A549 (cell line): ENCODE data around the gene PROC. TPM values are rescaled to one million over a fixed set of nuclear protein-coding genes. Genes with fewer than 3 reads are reported as not detected.
A peak's percentile ranks its signal among the peaks of the same experiment; 100 is the strongest.

Experiments
- ATAC-seq, 2 experiments: fragments of 200-7000 bp in 1 of 2; fragments of >200 bp in 1 of 2; cut with Nextera tagmentation in 1 of 2; cut with Tn5 transposase in 1 of 2; 3 replicates each; pipeline versions ENCODE4 v1.8.0 to v1.9.1; 2018 to 2020; ENCODE audit warnings: mild to moderate bottlenecking in 1 of 2, moderate library complexity in 1 of 2
- CTCF ChIA-PET: fragments of 300-600 bp; sonication (Branson Sonifier 250); formaldehyde crosslinking; extraction: SDS; loops from one replicate; lab custom pipeline; 2021; ENCODE audit warnings: antibody characterized with exemption, inconsistent platforms; lab: Yijun Ruan, JAX
- POLR2A ChIA-PET: fragments of 350-600 bp; formaldehyde crosslinking; extraction: SDS; loops from one replicate; lab custom pipeline; 2021; ENCODE audit warnings: antibody characterized with exemption, inconsistent platforms; lab: Yijun Ruan, JAX
- DNase-seq, 2 experiments: peaks; one replicate each; pipeline versions ENCODE4 v3.0.0 to v3.0.0-alpha.2; 2011 to 2016; ENCODE audit warnings: low read depth in 1 of 2, low spot score in 1 of 2
- FAIRE-seq: peaks from 2 replicates; lab custom pipeline; 2011; peaks lifted over from hg19 to GRCh38; lab: Jason Lieb, UNC
- H3K27ac ChIP-seq, 2 experiments: fragments of >200 bp; sonication (Bioruptor Twin); formaldehyde crosslinking; 3 replicates each; pipeline ENCODE4 v1.5.1; 2016 to 2017
- H3K4me1 ChIP-seq: fragments of >200 bp; sonication (Bioruptor Twin); formaldehyde crosslinking; 3 replicates; pipeline ENCODE4 v1.6.1; 2016
- H3K4me2 ChIP-seq: fragments of >200 bp; sonication (Bioruptor Twin); formaldehyde crosslinking; 3 replicates; pipeline ENCODE4 v1.6.1; 2016
- H3K4me3 ChIP-seq: fragments of >200 bp; sonication (Bioruptor Twin); formaldehyde crosslinking; 3 replicates; pipeline ENCODE4 v1.5.1; 2016
- H3K9me3 ChIP-seq: fragments of >200 bp; sonication (Bioruptor Twin); formaldehyde crosslinking; 3 replicates; pipeline ENCODE4 v1.6.1; 2016
- BHLHE40 ChIP-seq: IDR thresholded peaks from 2 replicates; pipeline ENCODE4 v1.6.1; 2012; ENCODE audit warnings: low read depth, low read length, inconsistent platforms
- CEBPB ChIP-seq, 2 experiments: fragments of >200 bp in 1 of 2; sonication (Bioruptor Twin) in 1 of 2; formaldehyde crosslinking in 1 of 2; IDR thresholded peaks; 2 replicates each; pipeline ENCODE4 v1.6.1; 2012 to 2016
- CHD2 ChIP-seq: fragments of 150-350 bp; IDR thresholded peaks from 2 replicates; pipeline ENCODE4 v1.6.1; 2014; ENCODE audit warnings: low read length; ENCODE audit not compliant: partially characterized antibody
- ESRRA ChIP-seq: fragments of 150-350 bp; IDR thresholded peaks from 2 replicates; pipeline ENCODE4 v1.6.1; 2014; ENCODE audit warnings: mild to moderate bottlenecking, low read length, borderline replicate concordance
- FOSB ChIP-seq: fragments of 250-450 bp; sonication (Bioruptor Pico); IDR thresholded peaks from 2 replicates; pipeline ENCODE4 v1.5.0; 2020; ENCODE audit warnings: mild to moderate bottlenecking, moderate library complexity
- FOSL2 ChIP-seq, 2 experiments: fragments of 450-650 bp in 1 of 2; fragments of >200 bp in 1 of 2; sonication (Bioruptor Twin) in 1 of 2; formaldehyde crosslinking; IDR thresholded peaks; 2 replicates each; pipeline versions ENCODE4 v1.5.0 to v1.6.1; 2016 to 2020; ENCODE audit warnings: mild to moderate bottlenecking in 1 of 2, moderate library complexity in 1 of 2
- HEYL ChIP-seq: fragments of 250-450 bp; sonication (Bioruptor Pico); IDR thresholded peaks from 2 replicates; pipeline ENCODE4 v1.8.0; 2021; ENCODE audit warnings: mild to moderate bottlenecking, moderate library complexity
- HOXA7 ChIP-seq: fragments of 250-450 bp; sonication (Bioruptor Pico); IDR thresholded peaks from 2 replicates; pipeline ENCODE4 v1.5.0; 2020; ENCODE audit warnings: mild to moderate bottlenecking, moderate library complexity
- HOXB13 ChIP-seq: fragments of 250-450 bp; sonication (Bioruptor Pico); IDR thresholded peaks from 2 replicates; pipeline ENCODE4 v1.5.0; 2020; ENCODE audit warnings: low read depth, mild to moderate bottlenecking, moderate library complexity
- KDM5A ChIP-seq: fragments of 200-600 bp; sonication (generic); IDR thresholded peaks from 2 replicates; pipeline ENCODE4 v1.6.1; 2016; ENCODE audit warnings: antibody characterized with exemption, mild to moderate bottlenecking
- MAFK ChIP-seq: fragments of 450-650 bp; IDR thresholded peaks from 2 replicates; pipeline ENCODE4 v1.6.1; 2014; ENCODE audit not compliant: partially characterized antibody
- MAZ ChIP-seq: fragments of 150-350 bp; IDR thresholded peaks from 2 replicates; pipeline ENCODE4 v1.6.1; 2014; ENCODE audit warnings: antibody characterized with exemption, low read depth, low read length, borderline replicate concordance
- NR3C1 ChIP-seq: fragments of >200 bp; sonication (Bioruptor Twin); formaldehyde crosslinking; IDR thresholded peaks from 3 replicates; pipeline ENCODE4 v1.6.1; 2017
- POLR2A ChIP-seq: IDR thresholded peaks from 2 replicates; pipeline ENCODE4 v1.6.1; 2012; ENCODE audit warnings: mild to moderate bottlenecking, low read length
- POLR2AphosphoS2 ChIP-seq: conservative IDR thresholded peaks from 2 replicates; pipeline ENCODE4 v1.6.1; 2012; ENCODE audit warnings: low read length, improper control_type of control experiment, inconsistent platforms
- RAD21 ChIP-seq, 2 experiments: fragments of >200 bp in 1 of 2; sonication (Bioruptor Twin) in 1 of 2; formaldehyde crosslinking in 1 of 2; IDR thresholded peaks in 1 of 2; conservative IDR thresholded peaks in 1 of 2; 2 replicates in 1 of 2; 3 replicates in 1 of 2; pipeline ENCODE4 v1.6.1; 2012 to 2018; ENCODE audit warnings: inconsistent platforms in 1 of 2
- RCOR1 ChIP-seq: fragments of 150-350 bp; IDR thresholded peaks from 2 replicates; pipeline ENCODE4 v1.6.1; 2014; ENCODE audit warnings: antibody characterized with exemption, low read length, low read depth
- RNF2 ChIP-seq: fragments of 200-600 bp; sonication (generic); IDR thresholded peaks from 2 replicates; pipeline ENCODE4 v1.6.1; 2016; ENCODE audit warnings: low read depth, mild to moderate bottlenecking, antibody characterized with exemption, moderate library complexity, borderline replicate concordance
- SMC3 ChIP-seq: fragments of >200 bp; sonication (Bioruptor Twin); formaldehyde crosslinking; IDR thresholded peaks from 3 replicates; pipeline ENCODE4 v1.6.1; 2018; ENCODE audit warnings: inconsistent platforms
- TFCP2L1 ChIP-seq: fragments of 250-450 bp; sonication (Bioruptor Pico); IDR thresholded peaks from 2 replicates; pipeline ENCODE4 v1.5.0; 2021; ENCODE audit warnings: mild to moderate bottlenecking
- ZFP36 ChIP-seq: fragments of 450-650 bp; IDR thresholded peaks from 2 replicates; pipeline ENCODE4 v1.6.1; 2014; ENCODE audit warnings: borderline replicate concordance; ENCODE audit not compliant: partially characterized antibody
- ZNF302 ChIP-seq: fragments of 250-450 bp; sonication (Bioruptor Pico); IDR thresholded peaks from 2 replicates; pipeline ENCODE4 v1.9.0; 2021; ENCODE audit warnings: inconsistent platforms, mild to moderate bottlenecking, moderate library complexity
- ZSCAN20 ChIP-seq: fragments of 250-450 bp; sonication (Bioruptor Pico); IDR thresholded peaks from 2 replicates; pipeline ENCODE4 v1.8.0; 2022; ENCODE audit warnings: mild to moderate bottlenecking, moderate library complexity
- WGBS: methylation state at CpG from one replicate; pipeline ENCODE4 v1.1.6; 2017; ENCODE audit errors: missing lambda C conversion rate; 5-methylcytosine and 5-hydroxymethylcytosine counted together
- polyA plus RNA-seq, 4 experiments: library from polyadenylated mRNA; depleted of rRNA in 3 of 4; stranded (reverse); fragments of >200 nt; fragmentation: RNase III in 1 of 4; extraction: RNeasy Plus Mini Kit Qiagen cat#74134 plus additional on column Dnase treatment in 1 of 4; gene quantifications; 2 replicates in 3 of 4; 3 replicates in 1 of 4; pipeline ENCODE4 v1.2.3, GENCODE V29; 2011 to 2017
- TF ChIP-seq, protein P1 (sequence below): IDR thresholded peaks from 2 replicates; pipeline ENCODE4 v1.6.1; 2012
- TF ChIP-seq, protein P2 (sequence below): fragments of 250-450 bp; sonication (Bioruptor Pico); IDR thresholded peaks from 2 replicates; pipeline ENCODE4 v1.5.0; 2020; ENCODE audit warnings: low read depth, mild to moderate bottlenecking, moderate library complexity
- TF ChIP-seq, protein P3 (sequence below): fragments of >200 bp; sonication (Bioruptor Twin); formaldehyde crosslinking; IDR thresholded peaks from 3 replicates; pipeline ENCODE4 v1.6.1; 2016
- TF ChIP-seq, protein P4 (sequence below): fragments of >200 bp; sonication (Bioruptor Twin); formaldehyde crosslinking; IDR thresholded peaks from 3 replicates; pipeline ENCODE4 v1.5.1; 2016
- TF ChIP-seq, protein P5 (sequence below): IDR thresholded peaks from 2 replicates; pipeline ENCODE4 v1.6.1; 2012; ENCODE audit warnings: low read depth, borderline replicate concordance

The PROC gene
- polyA plus RNA-seq, 2 of the 4 experiments (the other 2 are of a cell fraction): 2.0 to 7.9 TPM

DNA sequence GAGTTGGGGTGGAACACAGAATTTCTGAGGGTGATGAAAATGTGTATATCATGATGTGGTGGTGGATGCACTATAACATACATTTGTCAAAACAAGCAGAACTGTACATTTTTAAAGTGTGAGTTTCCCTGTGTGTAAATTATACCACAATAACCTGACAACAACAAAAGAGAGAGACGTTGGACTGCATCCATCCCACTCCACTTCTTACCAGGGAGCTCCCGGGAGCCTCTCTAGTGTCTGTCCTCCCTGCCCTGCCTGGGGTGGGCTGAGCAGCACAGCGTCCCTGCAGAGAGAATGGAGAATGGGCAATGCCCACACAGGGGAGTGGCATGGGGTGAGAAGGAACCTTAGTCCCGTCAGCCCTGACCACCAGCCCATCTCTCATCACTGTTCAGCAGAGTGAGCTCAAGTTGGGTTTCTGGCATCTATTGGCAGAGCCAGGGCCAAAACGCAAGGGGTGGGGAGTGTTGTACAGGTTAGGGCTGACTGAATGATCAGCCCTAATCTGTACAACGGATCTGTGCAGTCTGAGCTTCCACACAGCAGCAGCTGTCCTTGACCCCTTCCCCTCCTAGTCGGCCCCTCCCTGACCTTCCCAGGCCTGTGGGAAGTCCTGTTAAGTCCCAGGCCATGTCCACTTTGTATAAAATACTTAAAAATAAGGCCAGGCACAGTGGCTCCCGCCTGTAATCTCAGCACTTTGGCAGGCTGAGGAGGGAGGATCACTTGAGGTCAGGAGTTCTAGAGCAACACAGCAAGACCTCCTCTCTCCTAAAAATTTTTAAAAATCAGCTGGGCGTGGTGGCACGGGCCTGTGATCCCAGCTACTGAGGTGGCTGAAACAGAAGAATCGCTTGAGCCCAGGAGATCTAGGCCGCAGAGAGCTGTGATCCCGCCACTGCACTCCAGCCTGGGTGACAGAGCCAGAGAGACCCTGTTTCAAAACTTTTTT, 3.3 kb upstream of the PROC start:
- DNase-seq: no peak
- Histone ChIP-seq H3K4me3 (no peak overlapping the region), H3K27ac (peak overlapping the region; percentile 84 to 97), H3K4me2 (peak overlapping the region; percentile 72), H3K4me1 (peaks cover 65% of the 10 kb centered on the region), H3K9me3 (peaks cover 8% of the 10 kb centered on the region; the same call in 1 of the 3 replicates)
- no peak for FAIRE-seq
- POLR2A ChIA-PET: no interaction called here
- peak in 1 of 2 experiments; percentile 13; a peak in 3 of 6 replicates for ATAC-seq
- no peak for TF ChIP-seq CHD2
- no peak for TF ChIP-seq POLR2AphosphoS2
- WGBS: 79% methylated on average over 13 of the region's 13 CpGs
- CTCF ChIA-PET: interaction anchor here (0.8 to 4.3 kb wide), 21 partner anchors 8 to 90 kb away, joined by 3 to 23 read pairs (median 5); no protein-coding TSS in a partner anchor

DNA sequence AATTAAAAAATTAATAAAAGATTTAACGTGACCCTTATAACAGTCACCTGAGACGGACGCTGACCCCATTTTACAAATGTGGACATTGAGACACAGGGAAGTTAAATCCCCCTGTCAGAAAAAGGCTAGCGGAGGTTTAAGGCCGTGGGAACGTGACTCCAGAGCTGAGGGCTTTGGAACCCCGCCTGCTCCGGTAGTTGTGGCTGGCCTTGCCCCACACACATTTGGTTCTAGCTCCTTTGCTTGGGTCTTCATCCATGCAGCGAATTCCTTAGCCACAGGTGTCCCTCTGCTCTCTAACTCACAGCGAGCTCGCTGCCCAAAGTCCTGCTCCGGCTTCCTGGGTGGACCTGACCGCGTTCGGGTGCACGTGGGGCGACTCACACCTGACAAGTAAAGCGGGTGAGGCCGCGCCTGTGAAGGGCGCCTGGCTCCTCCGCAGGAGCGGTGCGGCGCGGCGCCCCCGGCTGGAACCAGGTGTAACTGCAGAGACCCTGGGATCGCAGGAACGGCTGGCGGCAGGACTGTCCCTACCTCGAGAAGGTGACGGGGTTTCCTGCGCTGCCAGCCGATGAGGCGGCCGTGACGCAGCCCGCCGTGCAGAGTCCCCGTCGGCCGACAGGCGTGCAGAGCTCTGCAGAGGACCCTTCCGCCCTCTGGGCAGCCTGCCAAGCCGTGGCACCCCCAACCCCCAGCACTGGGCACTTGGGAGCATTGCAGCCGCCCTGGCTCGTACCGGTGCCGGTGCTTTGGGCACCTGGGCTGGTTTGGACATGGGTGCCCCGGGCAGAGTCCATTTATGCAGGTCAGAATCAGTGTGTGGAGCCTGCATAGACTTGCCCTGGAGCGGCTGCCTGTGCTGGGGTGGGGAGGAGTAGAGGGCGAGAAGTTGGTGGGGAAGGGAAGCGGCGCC, 2.4 kb upstream of the PROC start:
- Histone ChIP-seq H3K4me3 (peak overlapping the region; percentile 31), H3K4me2 (peak overlapping the region; percentile 72), H3K4me1 (peaks cover 56% of the 10 kb centered on the region), H3K27ac (peak overlapping the region; percentile 84 to 97), H3K9me3 (peaks cover 8% of the 10 kb centered on the region; the same call in 1 of the 3 replicates)
- POLR2A ChIA-PET: interaction anchor here (0.5 to 0.6 kb wide), 2 partner anchors 88 to 214 kb away, joined by 3 to 4 read pairs; no protein-coding TSS in a partner anchor
- FAIRE-seq (no peak), ATAC-seq (peak; percentile 55 to 83), DNase-seq (peak; percentile 70 to 81)
- 46% methylated on average over 38 of the region's 55 CpGs for WGBS
- CTCF ChIA-PET: interaction anchor here (0.8 to 4.3 kb wide), 26 partner anchors 9 to 91 kb away, joined by 3 to 23 read pairs (median 4); no protein-coding TSS in a partner anchor
- TF ChIP-seq, protein P1, sequence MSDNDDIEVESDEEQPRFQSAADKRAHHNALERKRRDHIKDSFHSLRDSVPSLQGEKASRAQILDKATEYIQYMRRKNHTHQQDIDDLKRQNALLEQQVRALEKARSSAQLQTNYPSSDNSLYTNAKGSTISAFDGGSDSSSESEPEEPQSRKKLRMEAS: peak; percentile 94
- TF ChIP-seq FOSL2 (IDR thresholded peaks at IDR 0.05): no peak
- 0 out of 2 replicates have a peak, but pooled peaks have one; percentile 36 for TF ChIP-seq FOSL2 (CRISPR knock-in tag; IDR thresholded peaks at IDR 0.05)
- TF ChIP-seq ZNF302 (CRISPR knock-in tag): no peak
- no peak for TF ChIP-seq POLR2AphosphoS2
- no peak for TF ChIP-seq NR3C1
- TF ChIP-seq SMC3: peak; percentile 60
- TF ChIP-seq, protein P2, sequence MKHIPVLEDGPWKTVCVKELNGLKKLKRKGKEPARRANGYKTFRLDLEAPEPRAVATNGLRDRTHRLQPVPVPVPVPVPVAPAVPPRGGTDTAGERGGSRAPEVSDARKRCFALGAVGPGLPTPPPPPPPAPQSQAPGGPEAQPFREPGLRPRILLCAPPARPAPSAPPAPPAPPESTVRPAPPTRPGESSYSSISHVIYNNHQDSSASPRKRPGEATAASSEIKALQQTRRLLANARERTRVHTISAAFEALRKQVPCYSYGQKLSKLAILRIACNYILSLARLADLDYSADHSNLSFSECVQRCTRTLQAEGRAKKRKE (CRISPR knock-in tag): 0 out of 2 replicates have a peak, but pooled peaks have one; percentile 42
- TF ChIP-seq RNF2: no peak
- TF ChIP-seq RAD21 (conservative IDR thresholded peaks at IDR 0.05 in 1 of 2, IDR thresholded peaks at IDR 0.05 in 1 of 2): peak; percentile 59 to 67
- TF ChIP-seq TFCP2L1 (CRISPR knock-in tag): no peak
- no peak for TF ChIP-seq FOSB (CRISPR knock-in tag)
- no peak for TF ChIP-seq MAFK
- no peak for TF ChIP-seq HOXA7 (CRISPR knock-in tag)
- TF ChIP-seq POLR2A: no peak
- no peak for TF ChIP-seq KDM5A
- no peak for TF ChIP-seq ZSCAN20 (CRISPR knock-in tag)
- peak; percentile 35; the same call in 1 of the 2 replicates for TF ChIP-seq BHLHE40
- TF ChIP-seq ZFP36: no peak
- no peak for TF ChIP-seq CEBPB (IDR thresholded peaks at IDR 0.05)
- TF ChIP-seq HOXB13 (CRISPR knock-in tag): no peak
- TF ChIP-seq, protein P3, sequence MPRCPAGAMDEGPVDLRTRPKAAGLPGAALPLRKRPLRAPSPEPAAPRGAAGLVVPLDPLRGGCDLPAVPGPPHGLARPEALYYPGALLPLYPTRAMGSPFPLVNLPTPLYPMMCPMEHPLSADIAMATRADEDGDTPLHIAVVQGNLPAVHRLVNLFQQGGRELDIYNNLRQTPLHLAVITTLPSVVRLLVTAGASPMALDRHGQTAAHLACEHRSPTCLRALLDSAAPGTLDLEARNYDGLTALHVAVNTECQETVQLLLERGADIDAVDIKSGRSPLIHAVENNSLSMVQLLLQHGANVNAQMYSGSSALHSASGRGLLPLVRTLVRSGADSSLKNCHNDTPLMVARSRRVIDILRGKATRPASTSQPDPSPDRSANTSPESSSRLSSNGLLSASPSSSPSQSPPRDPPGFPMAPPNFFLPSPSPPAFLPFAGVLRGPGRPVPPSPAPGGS: no peak
- TF ChIP-seq MAZ: no peak
- TF ChIP-seq HEYL (CRISPR knock-in tag): no peak
- no peak for TF ChIP-seq RCOR1
- TF ChIP-seq, protein P4, sequence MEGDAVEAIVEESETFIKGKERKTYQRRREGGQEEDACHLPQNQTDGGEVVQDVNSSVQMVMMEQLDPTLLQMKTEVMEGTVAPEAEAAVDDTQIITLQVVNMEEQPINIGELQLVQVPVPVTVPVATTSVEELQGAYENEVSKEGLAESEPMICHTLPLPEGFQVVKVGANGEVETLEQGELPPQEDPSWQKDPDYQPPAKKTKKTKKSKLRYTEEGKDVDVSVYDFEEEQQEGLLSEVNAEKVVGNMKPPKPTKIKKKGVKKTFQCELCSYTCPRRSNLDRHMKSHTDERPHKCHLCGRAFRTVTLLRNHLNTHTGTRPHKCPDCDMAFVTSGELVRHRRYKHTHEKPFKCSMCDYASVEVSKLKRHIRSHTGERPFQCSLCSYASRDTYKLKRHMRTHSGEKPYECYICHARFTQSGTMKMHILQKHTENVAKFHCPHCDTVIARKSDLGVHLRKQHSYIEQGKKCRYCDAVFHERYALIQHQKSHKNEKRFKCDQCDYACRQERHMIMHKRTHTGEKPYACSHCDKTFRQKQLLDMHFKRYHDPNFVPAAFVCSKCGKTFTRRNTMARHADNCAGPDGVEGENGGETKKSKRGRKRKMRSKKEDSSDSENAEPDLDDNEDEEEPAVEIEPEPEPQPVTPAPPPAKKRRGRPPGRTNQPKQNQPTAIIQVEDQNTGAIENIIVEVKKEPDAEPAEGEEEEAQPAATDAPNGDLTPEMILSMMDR: peak; percentile 53; the same call in 2 of the 3 replicates
- TF ChIP-seq, protein P5, sequence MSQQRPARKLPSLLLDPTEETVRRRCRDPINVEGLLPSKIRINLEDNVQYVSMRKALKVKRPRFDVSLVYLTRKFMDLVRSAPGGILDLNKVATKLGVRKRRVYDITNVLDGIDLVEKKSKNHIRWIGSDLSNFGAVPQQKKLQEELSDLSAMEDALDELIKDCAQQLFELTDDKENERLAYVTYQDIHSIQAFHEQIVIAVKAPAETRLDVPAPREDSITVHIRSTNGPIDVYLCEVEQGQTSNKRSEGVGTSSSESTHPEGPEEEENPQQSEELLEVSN: peak; percentile 91
- no peak for TF ChIP-seq ESRRA
